ENCODE data around the gene RBM19.

Gene RBM19

DNA sequence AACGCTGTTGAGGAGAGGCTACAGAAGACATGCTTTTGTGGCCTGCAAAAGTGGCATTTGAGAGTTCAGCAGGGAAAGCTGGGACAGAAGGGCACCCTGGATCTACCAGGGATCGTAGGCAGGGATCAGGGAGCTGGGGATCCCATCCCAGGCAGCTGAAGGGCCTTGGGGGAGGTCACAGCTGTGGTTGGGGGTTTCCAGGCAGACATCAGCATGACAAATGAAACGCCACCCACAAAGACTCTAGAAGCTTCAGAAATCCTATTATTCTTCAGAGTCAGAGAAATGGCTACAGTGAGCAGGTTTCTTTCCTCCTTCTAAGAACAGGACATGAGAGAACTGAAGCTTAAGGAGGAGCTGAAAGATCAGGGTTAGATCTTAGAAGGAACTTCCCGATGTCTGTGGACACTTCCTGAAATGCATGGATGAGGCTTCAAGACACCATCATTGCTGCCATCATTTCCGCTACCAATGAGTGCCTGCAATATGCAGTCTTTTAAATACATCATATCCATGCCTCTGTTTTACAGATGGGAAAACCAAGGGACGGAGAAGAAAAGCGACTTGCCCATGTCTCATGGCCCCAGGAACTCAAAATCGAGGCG, 104.3 kb downstream of the RBM19 start:
- no peak for DNase-seq (ENCODE audit: low read depth in 2 of 2)
- H3K4me3 ChIP-seq (replicated peaks in 1 of 2; ENCODE audit: low read depth in 2 of 2, low read length in 2 of 2) = no peak overlapping the region
- TF ChIP-seq, protein P1, sequence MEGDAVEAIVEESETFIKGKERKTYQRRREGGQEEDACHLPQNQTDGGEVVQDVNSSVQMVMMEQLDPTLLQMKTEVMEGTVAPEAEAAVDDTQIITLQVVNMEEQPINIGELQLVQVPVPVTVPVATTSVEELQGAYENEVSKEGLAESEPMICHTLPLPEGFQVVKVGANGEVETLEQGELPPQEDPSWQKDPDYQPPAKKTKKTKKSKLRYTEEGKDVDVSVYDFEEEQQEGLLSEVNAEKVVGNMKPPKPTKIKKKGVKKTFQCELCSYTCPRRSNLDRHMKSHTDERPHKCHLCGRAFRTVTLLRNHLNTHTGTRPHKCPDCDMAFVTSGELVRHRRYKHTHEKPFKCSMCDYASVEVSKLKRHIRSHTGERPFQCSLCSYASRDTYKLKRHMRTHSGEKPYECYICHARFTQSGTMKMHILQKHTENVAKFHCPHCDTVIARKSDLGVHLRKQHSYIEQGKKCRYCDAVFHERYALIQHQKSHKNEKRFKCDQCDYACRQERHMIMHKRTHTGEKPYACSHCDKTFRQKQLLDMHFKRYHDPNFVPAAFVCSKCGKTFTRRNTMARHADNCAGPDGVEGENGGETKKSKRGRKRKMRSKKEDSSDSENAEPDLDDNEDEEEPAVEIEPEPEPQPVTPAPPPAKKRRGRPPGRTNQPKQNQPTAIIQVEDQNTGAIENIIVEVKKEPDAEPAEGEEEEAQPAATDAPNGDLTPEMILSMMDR (IDR thresholded peaks at IDR 0.05; ENCODE audit: low read depth, low read length) = no peak

DNA sequence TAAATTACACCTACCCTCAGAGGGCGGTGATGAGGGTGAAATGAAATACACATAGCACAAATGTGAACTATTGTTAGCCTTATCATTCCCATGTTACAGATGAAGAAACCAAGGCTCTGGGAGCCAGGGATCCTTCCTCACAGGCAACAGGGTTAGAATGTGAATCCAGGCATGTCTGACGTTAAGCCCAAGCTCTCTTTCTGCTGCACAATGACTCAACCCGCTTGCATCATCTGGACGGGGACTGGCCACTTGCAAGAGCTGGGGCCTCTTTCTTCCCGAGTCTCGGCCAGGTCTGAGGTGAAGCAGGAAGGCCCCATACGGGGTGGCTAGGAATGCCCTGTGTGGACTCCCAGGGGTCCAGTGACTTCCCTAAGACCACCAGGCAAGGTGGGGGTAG, 105.2 kb downstream of the RBM19 start:
- DNase-seq (ENCODE audit: low read depth in 2 of 2) = peak; percentile 94

DNA sequence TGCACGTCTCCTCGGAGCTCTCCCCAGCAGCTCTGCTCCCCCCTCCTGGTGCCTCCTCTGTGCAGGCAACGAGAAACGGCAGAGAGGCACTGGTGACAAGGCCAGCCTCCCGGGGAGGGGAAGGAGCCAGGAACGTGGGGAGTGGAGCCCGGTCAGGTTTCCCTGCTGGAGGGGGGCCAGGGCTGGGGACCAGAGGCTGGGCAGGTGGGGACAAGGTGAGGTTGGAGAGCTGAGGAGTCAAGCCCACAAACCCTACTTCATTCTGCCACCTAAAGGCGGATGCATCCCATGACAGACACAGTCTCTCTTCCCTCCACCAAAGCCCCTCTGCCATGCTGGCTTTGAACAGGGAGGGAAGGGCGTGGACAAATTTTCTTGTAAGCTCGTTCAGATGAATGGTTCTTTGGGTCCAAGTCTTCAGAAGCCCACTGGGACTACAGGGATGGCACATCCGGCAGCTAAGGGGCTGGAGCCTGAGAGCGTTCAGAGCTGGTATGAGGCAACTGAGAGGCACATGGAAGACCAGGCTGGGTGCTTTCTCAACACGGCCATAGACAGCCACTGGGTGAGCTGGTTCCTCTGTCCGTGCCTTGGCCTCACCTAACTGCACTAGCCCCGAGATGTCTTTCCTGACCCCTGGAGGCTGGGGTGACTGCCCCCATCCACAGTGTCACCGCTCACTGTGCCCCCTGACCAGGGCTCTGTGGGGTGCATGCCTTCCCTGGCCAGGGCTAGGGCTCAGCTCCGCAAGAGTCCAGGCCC, 105.9 kb downstream of the RBM19 start:
- TF ChIP-seq, protein P1 (IDR thresholded peaks at IDR 0.05; ENCODE audit: low read depth, low read length) = no peak

More for the DNA sequence above, 105.2 kb downstream of the RBM19 start:
- TF ChIP-seq, protein P1 (IDR thresholded peaks at IDR 0.05; ENCODE audit: low read depth, low read length) = no peak
- no peak overlapping the region for H3K4me3 ChIP-seq (replicated peaks in 1 of 2; ENCODE audit: low read depth in 2 of 2, low read length in 2 of 2)

DNA sequence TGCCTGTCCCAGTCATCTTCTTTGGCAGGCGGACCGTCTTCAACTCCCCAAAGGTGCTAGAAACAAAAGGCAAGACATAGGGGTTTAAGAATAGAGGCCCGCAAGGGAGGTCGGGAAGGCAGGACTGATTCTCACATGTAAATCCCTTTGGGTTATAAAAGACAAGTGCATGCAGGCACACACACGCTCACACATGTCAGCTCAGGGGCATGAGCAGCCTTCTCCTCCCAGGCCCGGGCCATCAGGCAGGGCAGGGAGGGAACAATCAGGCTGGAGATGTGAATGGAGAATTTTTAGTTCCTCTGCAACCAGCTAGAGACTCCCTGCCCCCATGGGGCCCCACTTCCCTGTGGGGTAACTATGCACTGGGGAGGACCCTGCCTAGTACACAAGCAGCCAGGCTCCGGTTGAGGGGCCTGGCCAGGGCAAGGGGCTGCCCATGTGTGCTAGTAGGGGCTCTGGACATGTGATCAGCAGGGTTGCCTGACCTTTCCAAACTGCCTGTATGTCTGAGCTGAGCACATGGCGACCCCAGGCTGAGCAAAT, 107.2 kb downstream of the RBM19 start:
- no peak for DNase-seq (ENCODE audit: low read depth in 2 of 2)
- TF ChIP-seq, protein P1 (IDR thresholded peaks at IDR 0.05; ENCODE audit: low read depth, low read length) = no peak
- no peak overlapping the region for H3K4me3 ChIP-seq (replicated peaks in 1 of 2; ENCODE audit: low read depth in 2 of 2, low read length in 2 of 2)

More for the DNA sequence above, 105.9 kb downstream of the RBM19 start:
- DNase-seq (ENCODE audit: low read depth in 2 of 2) = no peak
- H3K4me3 ChIP-seq (replicated peaks in 1 of 2; ENCODE audit: low read depth in 2 of 2, low read length in 2 of 2) = no peak overlapping the region

DNA sequence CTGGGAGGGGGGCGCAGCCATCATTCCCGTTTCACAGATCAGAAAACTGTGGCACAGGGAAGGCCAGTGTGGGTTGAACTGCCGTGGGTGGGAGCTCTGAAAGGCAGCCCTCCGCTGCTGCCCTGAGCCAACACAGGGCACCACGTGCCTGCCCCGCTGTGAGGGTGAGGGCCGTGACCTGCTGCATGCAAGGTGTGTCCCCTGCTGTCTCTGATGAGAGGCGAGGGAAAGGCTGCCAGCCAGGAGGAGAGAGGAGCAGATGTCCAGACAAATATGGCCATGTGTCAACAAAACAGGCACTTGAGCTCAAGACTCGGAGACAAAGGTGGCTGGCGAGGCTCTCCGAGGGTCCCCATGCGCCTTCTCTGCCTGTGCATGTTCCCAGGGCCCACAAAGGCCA, 108.8 kb downstream of the RBM19 start:
- DNase-seq (ENCODE audit: low read depth in 2 of 2) = no peak
- no peak overlapping the region for H3K4me3 ChIP-seq (replicated peaks in 1 of 2; ENCODE audit: low read depth in 2 of 2, low read length in 2 of 2)
- TF ChIP-seq, protein P1 (IDR thresholded peaks at IDR 0.05; ENCODE audit: low read depth, low read length) = no peak

DNA sequence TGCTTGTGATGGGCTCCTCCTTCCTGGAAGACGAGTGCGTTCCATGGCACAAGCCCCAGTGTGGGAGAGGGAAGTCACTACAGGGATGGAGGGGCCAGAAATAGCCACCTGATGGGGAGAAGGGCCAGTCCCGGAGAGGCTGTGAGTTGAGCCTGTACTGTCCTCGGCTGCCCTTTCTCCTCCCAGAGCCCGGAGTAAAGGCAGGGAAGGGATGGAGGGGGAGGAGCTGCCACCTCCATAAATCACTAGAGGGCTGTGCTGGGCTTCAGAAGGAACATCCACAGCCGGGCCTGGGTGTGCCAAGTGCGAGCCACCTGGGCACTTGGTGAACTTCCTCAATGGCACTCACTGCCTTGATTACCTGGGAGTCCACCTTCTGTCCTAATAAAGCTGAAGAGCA, 110.1 kb downstream of the RBM19 start:
- H3K4me3 ChIP-seq (replicated peaks in 1 of 2; ENCODE audit: low read depth in 2 of 2, low read length in 2 of 2) = no peak overlapping the region
- TF ChIP-seq, protein P1 (IDR thresholded peaks at IDR 0.05; ENCODE audit: low read depth, low read length) = no peak
- no peak for DNase-seq (ENCODE audit: low read depth in 2 of 2)
